Stimulated activated CD8-positive, alpha-beta memory T cell treated with anti-CD3 and anti-CD28 coated beads, Interleukin-4, amount 100 ng/mL, for 24 hours (primary cell): ENCODE results near the gene CTU1.
"Not testable (repeated sequence)": the region's sequence is repeated elsewhere in the genome, so short reads cannot be mapped to it uniquely, and the experiment has no call there.

Experiments
- DNase-seq: peaks from one replicate; pipeline ENCODE4 v3.0.0-alpha.2; 2020; ENCODE audit warnings: low read depth

CTU1 gene

DNA sequence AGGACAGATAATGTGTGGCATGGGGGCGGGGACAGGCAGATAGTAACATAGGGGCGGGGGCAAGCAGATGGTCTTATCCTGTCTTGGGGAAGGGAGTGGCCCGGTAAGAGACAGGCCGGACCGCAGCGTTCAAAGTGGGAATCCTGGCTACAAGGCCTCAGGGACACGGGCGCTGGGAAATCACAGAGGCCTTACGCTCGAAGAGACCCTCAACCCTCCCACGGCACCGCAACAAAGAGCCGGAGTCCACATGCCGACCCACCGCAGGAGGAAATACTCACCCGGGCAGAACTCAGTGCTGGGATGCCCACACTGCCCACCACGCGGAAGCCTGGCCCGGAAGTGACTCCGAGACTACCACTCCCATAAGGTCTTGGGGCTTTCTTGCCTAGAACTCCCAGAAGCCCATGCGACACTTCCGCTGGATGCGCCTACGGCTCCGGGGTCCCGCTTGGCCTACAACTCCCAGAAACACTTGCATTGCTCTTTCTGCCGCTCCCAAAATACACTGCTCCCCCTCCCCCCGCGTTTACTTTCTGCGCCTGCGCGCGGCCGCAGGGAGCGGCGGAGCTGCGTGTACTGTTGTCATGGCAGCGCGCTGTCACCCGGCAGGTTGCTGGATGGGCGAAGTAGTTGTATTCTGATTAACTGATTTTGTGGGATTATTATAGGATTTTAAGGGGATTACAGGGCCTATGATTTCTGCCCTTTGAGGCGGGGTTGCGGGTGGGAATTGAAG, at the start of gene CTU1:
TSS of gene CTU1 (minus strand) at position 344 of the 739 bp plus-strand sequence. CDS start 3,840 bp downstream, outside the sequence.
- peak; percentile 98 for DNase-seq

DNA sequence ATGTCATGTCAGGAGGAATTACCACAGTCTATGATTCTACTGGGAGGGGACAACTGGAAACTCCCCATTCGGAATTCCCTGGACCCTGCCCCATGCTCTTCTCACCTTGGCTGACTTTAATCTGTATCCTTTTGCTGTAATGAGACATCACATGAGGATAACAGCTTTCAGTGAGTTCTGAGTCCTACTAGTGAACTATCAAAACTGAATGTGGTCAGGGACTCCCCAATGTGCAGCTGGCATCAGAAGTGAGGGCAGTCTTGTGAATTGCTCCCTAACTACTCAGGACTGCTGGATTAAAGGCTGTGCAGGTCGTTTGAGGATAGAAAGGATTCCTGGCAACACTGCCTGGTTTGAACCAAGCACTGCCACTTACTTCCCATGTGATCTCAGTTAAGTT, 49.1 kb upstream of the CTU1 start:
- no peak for DNase-seq

DNA sequence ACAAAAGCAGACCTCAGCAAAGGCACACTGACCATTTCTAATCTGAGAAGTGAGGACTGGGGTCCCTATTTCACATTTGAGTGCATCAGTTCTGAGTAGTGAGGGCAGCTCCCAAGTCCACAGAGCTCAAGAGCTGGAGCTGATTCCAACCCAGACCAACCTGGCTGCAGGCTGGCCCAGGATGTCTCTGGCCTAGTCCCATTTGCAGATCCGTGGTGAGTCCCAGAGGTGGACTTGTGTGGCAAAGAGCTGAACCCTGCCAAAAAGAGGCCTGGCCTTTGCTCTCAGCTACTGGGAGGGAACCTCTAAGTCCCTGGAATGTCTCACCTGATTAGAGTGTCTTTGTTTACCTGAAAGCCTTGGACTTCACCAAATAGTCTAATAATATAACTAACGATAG, 48.5 kb upstream of the CTU1 start:
- DNase-seq, result no peak

DNA sequence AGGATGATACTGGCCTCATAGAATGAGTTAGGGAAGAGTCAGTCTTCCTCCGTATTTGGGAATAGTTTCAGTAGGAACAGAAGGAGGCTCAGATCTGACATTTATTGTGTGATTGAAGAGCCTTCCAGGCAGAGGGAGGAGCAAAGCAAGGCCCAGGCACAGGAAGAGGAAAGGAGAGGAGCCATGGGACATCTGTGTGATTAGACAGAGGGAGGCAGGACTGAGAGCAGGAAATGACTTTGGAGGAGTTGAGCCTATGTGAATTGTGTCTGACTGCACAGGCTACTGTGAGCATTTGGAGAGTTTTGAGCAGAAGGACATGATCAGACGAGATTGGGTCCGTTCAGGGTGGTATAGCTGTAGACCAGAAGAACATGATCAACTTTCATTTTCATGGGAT, 42.4 kb upstream of the CTU1 start:
- no peak for DNase-seq

DNA sequence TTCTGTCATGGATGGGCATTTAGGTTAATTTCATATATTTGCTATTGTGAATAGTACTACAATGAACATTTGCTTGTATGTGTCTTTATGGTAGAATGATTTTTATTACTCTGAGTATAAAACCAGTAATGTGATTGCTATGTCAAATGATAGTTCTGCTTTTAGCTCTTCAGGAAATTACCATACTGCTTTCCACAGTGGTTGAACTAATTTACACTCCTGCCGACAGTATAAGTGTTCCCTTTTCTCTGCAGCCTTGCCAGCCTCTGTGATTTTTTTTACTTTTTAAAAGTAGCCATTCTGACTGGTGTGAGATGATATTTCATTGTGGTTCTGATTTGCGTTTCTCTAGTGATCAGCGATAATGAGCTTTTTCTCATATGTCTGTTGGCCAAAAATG, 40.4 kb upstream of the CTU1 start:
- no peak for DNase-seq

DNA sequence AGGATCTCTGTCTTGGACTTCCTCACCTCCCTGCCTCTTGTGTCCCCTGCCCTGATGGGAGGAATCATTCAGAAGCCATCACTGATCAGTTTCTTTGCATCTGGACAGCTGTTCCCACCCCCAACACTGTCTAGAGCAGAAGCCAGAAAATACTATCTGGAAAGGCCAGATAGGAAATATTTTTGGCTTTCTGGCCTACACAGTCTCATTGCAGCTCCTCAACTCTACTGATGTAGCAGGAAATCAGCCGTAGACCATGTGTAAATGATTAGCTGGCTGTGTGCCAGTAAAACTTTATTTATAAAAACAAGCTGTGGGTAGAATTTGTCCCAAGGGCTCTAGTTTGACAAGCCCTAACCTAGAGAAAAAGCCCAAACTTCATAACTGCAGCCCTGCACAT, 39.5 kb upstream of the CTU1 start:
- DNase-seq, result no peak

DNA sequence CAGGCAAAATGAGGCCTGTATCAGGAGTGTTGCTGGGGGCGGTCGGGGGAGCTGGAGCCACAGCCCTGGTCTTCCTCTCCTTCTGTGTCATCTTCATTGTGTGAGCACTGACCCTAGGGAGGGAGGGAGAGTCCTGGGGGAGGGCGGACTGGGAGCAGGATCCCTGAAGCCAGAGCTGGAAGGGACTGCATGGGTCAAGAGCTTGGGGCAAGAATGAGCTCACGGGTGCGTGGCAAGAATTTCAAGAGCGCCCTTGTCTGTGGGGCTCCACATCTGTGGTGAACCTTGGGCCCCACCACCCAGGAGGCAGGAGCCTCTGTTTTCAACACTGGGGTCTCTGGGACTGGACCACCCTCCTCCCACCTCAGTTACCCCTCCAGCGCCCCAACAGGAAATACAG, 38.5 kb upstream of the CTU1 start:
- no peak for DNase-seq

DNA sequence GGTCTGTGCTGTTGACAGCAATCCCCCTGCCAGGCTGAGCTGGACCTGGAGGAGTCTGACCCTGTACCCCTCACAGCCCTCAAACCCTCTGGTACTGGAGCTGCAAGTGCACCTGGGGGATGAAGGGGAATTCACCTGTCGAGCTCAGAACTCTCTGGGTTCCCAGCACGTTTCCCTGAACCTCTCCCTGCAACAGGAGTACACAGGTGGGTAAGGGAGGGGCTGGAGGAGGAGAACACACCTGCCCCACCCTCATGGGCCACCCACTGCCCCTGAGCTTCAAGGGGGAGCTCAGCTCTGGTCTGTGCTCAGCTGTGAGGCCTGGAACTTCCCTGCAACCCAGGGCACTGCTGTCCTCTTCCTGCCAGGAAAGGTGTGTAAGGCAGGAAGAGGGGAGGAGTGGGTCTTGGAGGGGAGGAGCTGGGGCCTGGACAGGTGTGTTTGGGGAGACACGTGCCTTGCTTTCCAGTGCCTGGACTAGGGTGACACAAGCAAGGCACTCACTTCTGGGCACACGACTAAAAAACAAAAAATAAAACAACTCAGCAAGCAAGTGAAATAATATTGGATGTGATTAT, 37.8 kb upstream of the CTU1 start:
- no peak for DNase-seq

DNA sequence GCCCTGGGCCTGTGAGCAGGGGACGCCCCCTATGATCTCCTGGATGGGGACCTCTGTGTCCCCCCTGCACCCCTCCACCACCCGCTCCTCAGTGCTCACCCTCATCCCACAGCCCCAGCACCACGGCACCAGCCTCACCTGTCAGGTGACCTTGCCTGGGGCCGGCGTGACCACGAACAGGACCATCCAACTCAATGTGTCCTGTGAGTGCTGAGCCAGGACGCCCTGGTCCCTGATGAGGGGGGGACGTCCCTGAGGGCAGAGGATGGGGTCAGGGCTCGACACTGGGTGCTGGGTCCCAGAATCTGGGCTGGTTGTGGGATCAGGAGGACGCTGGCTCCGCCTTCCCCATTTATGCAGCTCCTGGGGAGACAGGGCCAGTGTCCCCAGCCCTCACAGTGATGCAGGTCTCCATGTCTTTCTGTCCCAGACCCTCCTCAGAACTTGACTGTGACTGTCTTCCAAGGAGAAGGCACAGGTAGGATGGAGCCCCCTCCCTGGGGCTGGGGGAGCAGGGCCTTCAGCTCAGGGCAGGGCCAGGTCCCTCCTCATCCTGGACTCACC, 36.4 kb upstream of the CTU1 start:
- no peak for DNase-seq

DNA sequence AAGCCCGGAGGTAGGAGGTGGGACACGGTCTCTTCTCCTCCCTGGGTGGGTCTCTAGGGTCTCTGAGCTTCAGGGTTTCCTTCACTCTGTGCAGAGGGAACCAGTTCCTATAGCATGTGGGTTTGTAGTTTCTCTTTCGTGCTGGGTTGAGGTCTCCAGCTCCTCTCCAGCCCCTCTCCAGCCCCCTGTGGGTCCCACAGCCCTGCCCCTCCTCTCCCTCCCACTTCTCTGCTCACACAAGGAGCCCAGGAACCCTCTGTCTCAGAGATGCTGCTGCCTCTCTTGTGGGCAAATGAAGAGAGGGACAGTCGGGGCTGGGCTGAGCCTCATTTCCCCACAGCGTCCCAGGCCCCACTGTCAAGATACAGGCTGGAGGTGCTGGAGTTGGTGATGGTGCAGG, 35.3 kb upstream of the CTU1 start:
- no peak for DNase-seq

DNA sequence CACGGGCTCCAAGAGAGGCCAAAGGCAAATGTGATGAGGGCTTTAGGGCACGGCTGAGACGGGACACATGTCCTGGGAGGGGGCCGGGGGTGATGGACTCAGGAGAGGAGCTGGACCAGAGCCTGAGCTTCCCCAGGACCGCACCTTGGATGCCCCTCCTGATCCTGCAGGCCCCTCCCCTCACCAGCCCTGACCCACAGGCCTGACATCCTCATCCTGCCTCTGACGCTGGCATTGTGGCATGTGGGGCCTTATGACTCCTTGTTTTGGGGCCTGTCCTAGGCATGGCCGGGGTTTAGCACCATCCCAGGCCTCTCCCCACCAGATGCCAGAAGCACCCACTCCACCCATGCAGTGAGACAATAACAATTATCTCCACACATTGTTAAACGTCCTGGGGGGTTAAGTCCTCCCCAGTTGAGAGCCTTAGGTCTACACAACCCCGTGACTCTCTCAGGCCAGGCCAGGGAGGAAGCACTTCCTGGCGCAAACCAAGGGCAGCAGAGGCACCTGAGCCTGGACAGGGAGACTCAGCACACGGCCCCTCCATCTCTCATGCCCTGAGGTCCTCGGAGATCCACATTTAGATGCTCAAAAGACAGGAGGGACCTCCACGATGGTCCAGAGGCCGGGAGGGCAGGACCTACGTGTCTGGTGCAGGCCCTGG, 34.7 kb upstream of the CTU1 start:
- DNase-seq, result not testable (repeated sequence)

DNA sequence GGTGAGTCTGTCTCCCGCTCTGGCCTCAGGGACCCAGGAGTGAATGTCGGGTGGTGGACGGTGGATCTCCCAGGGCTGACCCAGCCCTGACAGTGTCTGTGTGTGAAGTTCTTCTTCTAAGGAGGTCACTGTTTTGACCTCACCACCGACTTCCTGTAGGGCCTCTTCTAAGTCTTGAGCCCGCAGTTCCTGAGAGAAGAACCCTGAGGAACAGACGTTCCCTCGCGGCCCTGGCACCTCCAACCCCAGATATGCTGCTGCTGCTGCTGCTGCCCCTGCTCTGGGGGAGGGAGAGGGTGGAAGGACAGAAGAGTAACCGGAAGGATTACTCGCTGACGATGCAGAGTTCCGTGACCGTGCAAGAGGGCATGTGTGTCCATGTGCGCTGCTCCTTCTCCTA, 33.9 kb upstream of the CTU1 start, which contains the start of gene SIGLEC7:
TSS of gene SIGLEC7 (plus strand) at position 183 of the 400 bp plus-strand sequence. CDS start at position 252, 69 bp downstream.
- no peak for DNase-seq

DNA sequence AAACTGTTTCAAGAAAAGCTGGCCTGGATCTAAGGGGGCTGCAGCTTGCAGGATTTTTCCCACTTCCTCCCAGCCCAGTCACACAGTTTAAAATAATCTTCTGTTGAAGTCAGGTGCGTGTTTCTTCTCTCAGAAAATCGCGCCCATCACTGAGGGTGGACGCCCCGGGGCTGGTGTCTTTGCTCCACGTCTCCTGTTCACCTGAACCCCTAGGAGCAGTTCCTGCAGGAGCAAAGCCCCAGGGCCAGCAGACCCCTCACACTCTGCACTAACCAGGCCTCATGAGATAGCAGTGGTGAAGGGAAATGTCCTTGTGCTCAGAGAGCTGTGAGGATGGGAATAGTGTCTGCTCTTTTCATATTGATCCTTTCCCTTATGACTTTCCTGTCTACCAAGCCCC, 33.0 kb upstream of the CTU1 start:
- DNase-seq, result no peak

DNA sequence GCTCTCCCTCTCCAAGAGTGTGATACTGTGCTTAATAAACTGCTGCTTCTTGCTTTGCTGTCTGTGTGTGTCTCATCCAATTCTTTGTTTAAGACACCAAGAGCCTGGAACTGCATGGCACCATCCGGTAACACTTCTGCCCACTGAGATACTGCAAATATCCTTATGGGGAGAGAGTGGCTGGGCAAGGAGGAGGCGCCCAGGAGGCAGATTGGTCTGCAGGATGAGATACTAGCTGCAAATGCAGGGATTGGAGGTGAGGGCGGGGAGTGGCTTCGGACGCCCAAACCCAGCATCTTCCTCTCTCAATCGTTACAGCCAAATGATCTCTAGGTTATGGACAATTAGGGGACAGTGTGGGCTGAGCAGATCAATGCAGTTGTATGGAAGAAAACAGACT, 32.2 kb upstream of the CTU1 start:
- DNase-seq, result no peak

DNA sequence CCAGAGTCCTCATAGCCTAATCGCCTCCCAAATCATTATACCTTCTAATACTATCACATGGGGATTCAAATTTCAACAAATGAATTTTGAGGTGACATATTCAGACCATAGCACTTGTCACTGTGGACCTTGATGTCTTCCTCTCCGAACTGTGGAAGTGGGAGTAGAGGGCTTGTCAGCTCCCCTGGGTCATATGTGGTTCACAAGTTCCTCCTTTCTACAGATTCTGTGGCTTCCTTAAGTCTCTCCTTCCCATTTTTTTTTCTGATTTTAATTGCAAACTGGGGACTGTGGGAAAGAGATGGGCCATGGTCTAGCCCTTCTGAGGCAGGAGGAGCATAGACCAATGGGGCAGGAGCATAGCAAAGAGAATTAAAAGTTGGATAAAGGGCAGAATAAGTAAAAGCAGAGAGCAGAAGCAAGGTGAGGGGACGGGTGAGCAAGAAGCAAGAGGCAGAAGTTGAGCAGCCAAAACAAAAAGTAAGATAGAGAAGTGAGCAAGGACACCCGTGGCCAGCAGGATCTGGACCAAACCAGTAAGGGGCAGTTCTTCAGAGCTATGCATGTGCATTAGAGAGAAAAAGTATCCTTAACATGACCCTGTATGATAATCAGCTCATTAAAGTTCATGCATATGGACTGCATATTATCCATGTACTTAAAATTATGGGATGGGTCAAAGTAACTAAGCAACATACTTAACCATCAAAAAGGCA, 31.2 kb upstream of the CTU1 start:
- DNase-seq, result no peak

DNA sequence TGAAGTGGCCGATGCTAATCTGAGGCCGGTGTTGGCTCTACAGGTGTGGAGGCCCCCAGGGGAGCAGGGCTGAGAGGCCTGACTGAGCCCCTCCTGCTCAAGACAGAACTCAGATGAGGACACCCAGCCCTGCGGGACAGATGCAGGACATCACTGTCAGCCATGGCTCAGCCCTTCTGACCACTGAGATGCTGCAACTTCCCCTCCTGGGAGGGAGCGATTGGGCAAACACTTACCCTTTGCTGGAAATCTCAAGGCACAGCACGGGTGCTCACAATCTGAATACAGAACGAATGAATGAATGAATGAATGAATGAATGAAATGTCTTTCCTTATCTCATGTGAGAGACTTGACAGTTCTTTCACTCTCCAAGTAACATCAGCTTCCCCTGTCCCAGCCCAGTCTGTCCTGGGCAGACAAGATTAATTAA, 30.4 kb upstream of the CTU1 start:
- no peak for DNase-seq

DNA sequence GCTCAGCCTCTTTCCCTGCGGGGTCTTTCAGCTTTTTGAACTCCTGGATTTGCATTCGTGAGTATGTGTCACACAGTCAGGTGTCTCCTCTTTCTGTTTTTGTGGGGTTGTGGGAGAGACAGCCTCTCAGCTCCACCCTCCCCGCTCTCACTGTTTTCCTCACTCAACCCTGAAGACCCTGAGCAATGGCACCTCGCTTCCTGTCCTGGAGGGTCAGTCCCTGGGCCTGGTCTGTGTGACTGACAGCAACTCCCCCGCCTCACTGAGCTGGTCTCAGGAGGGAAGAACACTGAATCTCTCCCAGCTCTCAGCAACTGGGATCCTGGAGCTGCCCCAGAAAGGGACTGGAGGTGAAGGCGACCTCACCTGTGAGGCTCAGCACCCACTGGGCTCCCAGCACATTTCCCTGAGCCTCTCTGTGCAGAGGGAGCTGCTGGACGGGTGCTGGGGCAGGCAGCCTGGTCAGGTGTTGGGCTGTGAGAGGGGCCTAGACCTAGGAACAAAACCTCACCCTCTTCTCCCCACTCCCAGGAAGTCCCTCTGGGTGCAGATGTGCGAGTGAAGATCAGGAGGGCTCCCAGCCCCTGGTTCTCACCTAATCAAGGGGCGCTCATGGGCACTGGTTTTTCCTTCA, 29.7 kb upstream of the CTU1 start:
- DNase-seq, result no peak

DNA sequence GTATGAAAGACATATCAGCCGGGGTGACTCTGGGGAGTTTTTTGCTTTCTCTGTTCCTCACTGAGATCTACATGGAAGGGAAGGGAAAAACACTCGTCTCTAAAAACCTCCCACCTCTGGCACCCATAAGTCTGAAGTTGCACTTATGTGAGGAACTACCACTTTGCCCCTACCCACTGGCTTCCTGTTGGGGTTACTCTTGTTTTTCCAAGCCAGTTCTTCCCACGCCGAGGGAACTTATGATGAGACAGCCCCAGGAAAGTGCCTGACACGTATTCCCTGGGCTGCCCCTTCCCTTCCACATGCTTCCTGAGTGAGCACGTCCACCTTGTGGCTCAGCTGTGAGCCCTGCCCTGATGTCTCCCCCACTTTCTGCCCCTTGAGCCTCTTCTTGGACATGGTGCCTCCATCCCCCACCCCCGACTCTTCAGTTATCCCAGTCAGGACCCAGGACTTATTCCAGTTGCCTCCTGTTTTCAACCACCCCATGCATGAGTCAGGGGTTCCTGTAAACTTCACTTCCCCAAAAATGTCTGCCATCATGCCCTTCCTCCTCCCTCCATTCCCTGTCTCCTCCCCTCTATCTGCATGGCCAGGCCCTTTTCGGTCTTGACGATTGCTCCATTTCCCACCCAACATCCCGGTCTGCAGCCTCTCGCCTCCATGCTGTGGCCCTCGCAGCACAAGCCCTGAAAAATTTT, 28.8 kb upstream of the CTU1 start:
- no peak for DNase-seq

DNA sequence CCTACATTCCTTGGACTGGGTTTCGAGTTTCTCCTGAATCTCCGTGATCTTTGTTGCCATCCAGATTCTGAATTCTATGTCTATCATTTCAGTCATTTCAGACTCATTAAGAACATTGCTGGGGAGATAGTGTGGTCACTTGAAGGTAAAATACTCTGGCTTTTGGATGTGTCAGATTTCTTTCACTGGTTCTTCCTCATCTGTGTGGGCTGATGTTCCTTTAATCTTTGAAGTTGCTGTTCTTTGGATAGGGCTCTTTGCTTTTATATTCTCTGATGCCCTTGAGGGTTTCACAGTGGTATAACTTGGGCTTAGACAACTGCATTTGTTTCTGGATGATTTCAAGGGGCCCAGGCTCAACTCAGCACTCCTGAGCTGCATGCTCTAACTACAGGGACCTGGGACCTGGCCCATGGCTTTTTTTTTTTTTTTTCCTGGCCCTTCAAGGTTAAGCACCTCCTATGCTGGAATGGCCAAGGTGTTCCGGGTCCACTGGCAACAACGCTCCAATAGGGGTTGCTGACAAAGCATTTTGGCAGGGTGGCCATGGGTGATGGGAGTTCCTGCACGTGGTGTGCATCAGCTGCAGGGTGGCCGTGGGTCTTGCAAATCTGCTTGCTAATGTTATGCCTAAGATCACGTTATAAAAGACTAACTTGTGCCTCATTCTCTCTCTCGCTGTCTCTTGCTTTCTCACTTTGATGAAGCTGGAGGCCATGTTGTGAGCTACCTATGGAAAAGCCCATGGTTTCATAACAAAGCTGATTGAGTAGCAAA, 28.0 kb upstream of the CTU1 start:
- DNase-seq, result no peak

DNA sequence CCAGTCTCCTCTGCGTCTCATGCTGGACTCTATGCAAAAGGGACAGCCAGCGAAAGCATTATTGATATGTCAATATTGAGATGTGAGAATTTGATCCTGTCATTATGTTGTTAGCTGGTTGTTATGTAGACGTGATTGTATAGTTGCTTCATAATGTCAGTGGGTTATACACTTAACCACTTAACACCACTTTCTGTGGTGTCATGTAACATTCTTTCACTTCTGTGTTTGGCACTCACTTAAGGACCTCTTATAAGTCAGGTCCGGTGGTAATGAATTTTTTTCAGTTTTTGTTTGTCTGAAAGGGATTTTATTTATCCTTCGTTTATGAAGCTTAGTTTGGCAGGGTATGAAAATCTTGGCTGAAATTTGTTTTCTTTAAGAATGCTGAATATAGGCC, 26.8 kb upstream of the CTU1 start:
- DNase-seq, result no peak
